KMS-11 (cell line): Measurements from ENCODE around the gene TBATA.

Experiments used
- H2AFZ ChIP-seq: fragments of 200-600 bp; sonication (generic); 2 replicates; pipeline ENCODE4 v1.6.1; 2016; ENCODE audit warnings: antibody characterized with exemption, mixed run types, low read depth
- H3K27ac ChIP-seq: fragments of 200-600 bp; sonication (generic); 2 replicates; pipeline ENCODE4 v1.6.1; 2016; ENCODE audit warnings: mild to moderate bottlenecking, mixed run types
- H3K27me3 ChIP-seq: fragments of 200-600 bp; sonication (generic); 2 replicates; pipeline ENCODE4 v1.6.1; 2017; ENCODE audit warnings: mild to moderate bottlenecking, low read depth, mixed run types, moderate library complexity; ENCODE audit not compliant: insufficient read depth
- H3K36me3 ChIP-seq: fragments of 200-600 bp; sonication (generic); 2 replicates; pipeline ENCODE4 v1.6.1; 2017; ENCODE audit warnings: mild to moderate bottlenecking, mixed run types; ENCODE audit not compliant: insufficient read depth
- H3K4me1 ChIP-seq: fragments of 200-600 bp; sonication (generic); 2 replicates; pipeline ENCODE4 v1.6.1; 2016; ENCODE audit warnings: mild to moderate bottlenecking, low read depth, mixed run types; ENCODE audit not compliant: poor library complexity, severe bottlenecking
- H3K4me2 ChIP-seq: fragments of 200-600 bp; sonication (generic); 2 replicates; pipeline ENCODE4 v1.7.0; 2016; ENCODE audit warnings: mild to moderate bottlenecking, mixed run types
- H3K4me3 ChIP-seq: fragments of 200-600 bp; sonication (generic); IDR thresholded peaks from 2 replicates; pipeline ENCODE4 v1.6.1; 2017; ENCODE audit warnings: low read depth, low read length, mixed read lengths; ENCODE audit not compliant: insufficient read depth
- H3K79me2 ChIP-seq: fragments of 200-600 bp; sonication (generic); 2 replicates; pipeline ENCODE4 v1.6.1; 2016; ENCODE audit warnings: low read depth, mixed run types; ENCODE audit not compliant: insufficient read depth
- H3K9ac ChIP-seq: fragments of 200-600 bp; sonication (generic); 2 replicates; pipeline ENCODE4 v1.6.1; 2016; ENCODE audit warnings: mild to moderate bottlenecking, mixed run types
- H4K20me1 ChIP-seq: fragments of 200-600 bp; sonication (generic); 2 replicates; pipeline ENCODE4 v1.6.1; 2016; ENCODE audit warnings: mild to moderate bottlenecking, mixed run types; ENCODE audit not compliant: insufficient read depth
- CTCF ChIP-seq: fragments of 200-600 bp; sonication (generic); conservative IDR thresholded peaks from 2 replicates; pipeline ENCODE4 v1.6.1; 2017; ENCODE audit warnings: low read depth, mild to moderate bottlenecking, antibody characterized with exemption, low read length, moderate library complexity, mixed read lengths

The TBATA gene

GRCh38 chr10:70742537-70743429 lies 42.4 kb downstream of the TBATA start:
- Histone ChIP-seq H3K4me2 (no peak overlapping the region), H3K27me3 (no peaks in the 10 kb centered on the region; the same call in 1 of the 2 replicates), H3K9ac (no peak overlapping the region), H4K20me1 (no peaks in the 10 kb centered on the region), H3K4me3 (no peak overlapping the region), H3K79me2 (no peaks in the 10 kb centered on the region), H3K27ac (no peak overlapping the region), H3K4me1 (no peaks in the 10 kb centered on the region), H3K36me3 (no peaks in the 10 kb centered on the region), H2AFZ (no peak overlapping the region)
- no peak for TF ChIP-seq CTCF

GRCh38 chr10:70740406-70741288 lies 44.5 kb downstream of the TBATA start:
- no peak overlapping the region for H3K4me2 ChIP-seq
- no peak overlapping the region for H3K9ac ChIP-seq
- H3K79me2 ChIP-seq = no peaks in the 10 kb centered on the region

DNA sequence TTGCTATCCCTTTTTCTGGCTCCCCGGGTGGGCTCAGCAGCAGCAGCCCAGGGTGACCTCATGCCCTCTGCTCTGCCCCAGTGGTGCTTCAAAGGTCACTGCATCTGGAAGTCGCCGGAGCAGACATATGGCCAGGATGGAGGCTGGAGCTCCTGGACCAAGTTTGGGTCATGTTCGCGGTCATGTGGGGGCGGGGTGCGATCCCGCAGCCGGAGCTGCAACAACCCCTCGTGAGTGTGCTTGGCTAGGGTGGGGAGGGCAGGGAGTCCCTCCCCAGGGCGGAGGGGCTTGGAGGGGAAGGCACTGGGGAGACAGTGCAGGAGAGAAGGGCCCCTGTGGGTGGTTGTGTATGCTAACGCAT lies 46.4 kb downstream of the TBATA start:
- TF ChIP-seq CTCF = no peak
- Histone ChIP-seq H3K27ac (no peak overlapping the region), H3K4me1 (no peaks in the 10 kb centered on the region), H3K4me3 (no peak overlapping the region), H3K79me2 (no peaks in the 10 kb centered on the region), H3K9ac (no peak overlapping the region), H3K27me3 (peaks cover 2% of the 10 kb centered on the region; the same call in 1 of the 2 replicates), H2AFZ (no peak overlapping the region), H3K4me2 (no peak overlapping the region), H4K20me1 (no peaks in the 10 kb centered on the region), H3K36me3 (no peaks in the 10 kb centered on the region)

More at GRCh38 chr10:70740406-70741288, 44.5 kb downstream of the TBATA start:
- Histone ChIP-seq H3K36me3 (no peaks in the 10 kb centered on the region), H3K4me3 (no peak overlapping the region), H3K4me1 (no peaks in the 10 kb centered on the region), H3K27ac (no peak overlapping the region), H4K20me1 (no peaks in the 10 kb centered on the region), H3K27me3 (no peaks in the 10 kb centered on the region; the same call in 1 of the 2 replicates), H2AFZ (no peak overlapping the region)
- no peak for TF ChIP-seq CTCF

DNA sequence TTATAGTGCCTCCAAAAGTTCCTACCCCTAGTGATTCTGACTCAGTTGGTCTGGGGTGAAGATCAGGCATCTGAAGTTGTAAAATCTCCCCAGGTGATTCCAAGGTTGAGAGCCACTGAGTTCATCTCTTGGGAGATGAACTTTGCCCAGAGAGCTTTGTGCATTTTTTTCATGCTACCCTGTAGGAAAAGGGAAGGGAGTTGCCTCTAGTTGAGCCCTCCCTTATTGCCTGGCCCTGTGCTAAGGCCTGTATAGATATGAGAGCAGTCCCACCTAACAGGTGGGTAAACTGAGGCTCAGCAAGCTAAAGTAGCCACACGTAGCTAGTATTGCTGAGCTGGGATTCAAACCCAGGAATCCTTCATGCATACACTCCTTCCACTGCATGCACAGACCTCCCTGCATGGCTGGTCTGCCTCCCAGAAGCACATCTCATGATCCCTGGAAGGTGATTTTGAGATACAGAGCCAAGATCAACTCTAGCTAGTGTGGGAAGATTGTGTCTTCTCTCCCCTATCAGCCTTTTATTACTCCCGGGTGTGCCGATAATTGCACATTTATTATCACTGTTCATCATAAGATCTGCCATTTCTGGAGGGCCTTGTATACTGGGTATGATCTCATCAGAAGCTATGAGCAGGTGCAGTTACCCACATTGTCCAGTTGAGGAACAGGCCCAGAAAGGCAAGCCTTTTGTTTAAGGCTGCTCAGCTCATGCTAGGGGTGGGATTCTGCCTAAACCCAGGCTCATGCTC lies 47.0 kb downstream of the TBATA start:
- Histone ChIP-seq H3K9ac (no peak overlapping the region), H2AFZ (no peak overlapping the region), H4K20me1 (no peaks in the 10 kb centered on the region), H3K79me2 (no peaks in the 10 kb centered on the region), H3K4me2 (no peak overlapping the region), H3K4me3 (no peak overlapping the region), H3K4me1 (no peaks in the 10 kb centered on the region), H3K27ac (no peak overlapping the region), H3K36me3 (no peaks in the 10 kb centered on the region), H3K27me3 (peaks cover 2% of the 10 kb centered on the region; the same call in 1 of the 2 replicates)
- TF ChIP-seq CTCF = no peak
